Cardiac fibroblast (primary cell): ENCODE data around the gene STEAP1B.

Experiments
- DNase-seq, 2 donors: peaks; one replicate each; pipeline versions ENCODE4 v3.0.0 to v3.0.0-alpha.2; 2010; ENCODE audit warnings: low read depth in 2 of 2
- H3K4me3 ChIP-seq, 2 donors: replicated peaks in 1 of 2; 1 replicate in 1 of 2; 2 replicates in 1 of 2; pipeline ENCODE4 v1.5.1; 2011; ENCODE audit warnings: low read depth in 2 of 2, low read length in 2 of 2, mild to moderate bottlenecking in 2 of 2, moderate library complexity in 1 of 2
- TF ChIP-seq, protein P1 (sequence below): IDR thresholded peaks from one replicate; pipeline ENCODE4 v1.5.1; 2011; ENCODE audit warnings: low read depth, mild to moderate bottlenecking, low read length, inconsistent platforms

Gene STEAP1B

DNA sequence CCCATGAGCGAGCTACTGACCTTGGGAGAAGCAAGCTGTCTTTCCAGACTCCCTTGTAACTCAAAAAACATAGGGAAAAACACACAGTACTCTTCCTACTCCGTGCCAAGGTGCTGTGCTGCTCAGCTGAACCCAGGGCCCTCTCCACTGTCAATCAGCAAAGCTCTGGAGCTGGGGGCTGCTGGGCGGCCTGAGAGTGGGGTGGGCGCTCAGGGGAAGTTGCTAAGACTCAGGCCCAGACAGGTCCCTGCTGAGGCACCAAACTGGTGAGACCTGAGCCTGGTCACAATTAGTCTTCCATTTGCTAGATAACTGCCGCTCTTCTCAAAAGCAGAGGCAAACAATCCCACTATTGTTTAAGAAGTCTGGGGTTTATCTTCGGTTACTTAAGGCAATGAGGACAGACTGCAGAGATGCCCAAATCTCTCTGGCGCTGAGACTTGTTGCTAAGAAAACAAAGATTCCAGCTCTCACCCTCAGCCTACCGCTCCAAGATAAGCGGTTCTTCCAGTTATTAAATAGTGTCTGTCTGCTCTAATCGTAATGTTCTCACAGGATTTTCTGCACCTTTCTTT is 22.0 kb downstream of the STEAP1B start:
- DNase-seq: peak in 1 of 2 donors; percentile 12
- H3K4me3 ChIP-seq: no peak overlapping the region
- TF ChIP-seq, protein P1, sequence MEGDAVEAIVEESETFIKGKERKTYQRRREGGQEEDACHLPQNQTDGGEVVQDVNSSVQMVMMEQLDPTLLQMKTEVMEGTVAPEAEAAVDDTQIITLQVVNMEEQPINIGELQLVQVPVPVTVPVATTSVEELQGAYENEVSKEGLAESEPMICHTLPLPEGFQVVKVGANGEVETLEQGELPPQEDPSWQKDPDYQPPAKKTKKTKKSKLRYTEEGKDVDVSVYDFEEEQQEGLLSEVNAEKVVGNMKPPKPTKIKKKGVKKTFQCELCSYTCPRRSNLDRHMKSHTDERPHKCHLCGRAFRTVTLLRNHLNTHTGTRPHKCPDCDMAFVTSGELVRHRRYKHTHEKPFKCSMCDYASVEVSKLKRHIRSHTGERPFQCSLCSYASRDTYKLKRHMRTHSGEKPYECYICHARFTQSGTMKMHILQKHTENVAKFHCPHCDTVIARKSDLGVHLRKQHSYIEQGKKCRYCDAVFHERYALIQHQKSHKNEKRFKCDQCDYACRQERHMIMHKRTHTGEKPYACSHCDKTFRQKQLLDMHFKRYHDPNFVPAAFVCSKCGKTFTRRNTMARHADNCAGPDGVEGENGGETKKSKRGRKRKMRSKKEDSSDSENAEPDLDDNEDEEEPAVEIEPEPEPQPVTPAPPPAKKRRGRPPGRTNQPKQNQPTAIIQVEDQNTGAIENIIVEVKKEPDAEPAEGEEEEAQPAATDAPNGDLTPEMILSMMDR: no peak

DNA sequence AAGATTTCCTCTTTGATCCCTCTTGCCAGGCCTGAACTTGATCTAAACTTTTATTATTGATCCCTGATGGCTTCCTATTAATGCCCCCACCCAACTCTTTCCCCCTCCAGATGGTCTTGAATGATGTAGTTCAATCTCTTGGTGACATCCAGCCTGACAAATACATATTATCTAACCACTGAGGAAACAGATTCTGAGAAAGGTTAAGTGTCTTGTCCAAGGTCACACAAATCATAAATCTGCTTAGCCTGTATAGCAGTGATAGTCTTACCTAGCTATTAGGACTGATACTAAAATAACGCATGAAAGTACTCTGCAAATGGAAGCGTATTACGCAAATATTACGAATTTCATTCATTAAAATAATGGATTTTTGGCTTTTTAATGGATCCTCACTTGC is 22.7 kb downstream of the STEAP1B start:
- DNase-seq: no peak
- TF ChIP-seq, protein P1: no peak
- H3K4me3 ChIP-seq: no peak overlapping the region

DNA sequence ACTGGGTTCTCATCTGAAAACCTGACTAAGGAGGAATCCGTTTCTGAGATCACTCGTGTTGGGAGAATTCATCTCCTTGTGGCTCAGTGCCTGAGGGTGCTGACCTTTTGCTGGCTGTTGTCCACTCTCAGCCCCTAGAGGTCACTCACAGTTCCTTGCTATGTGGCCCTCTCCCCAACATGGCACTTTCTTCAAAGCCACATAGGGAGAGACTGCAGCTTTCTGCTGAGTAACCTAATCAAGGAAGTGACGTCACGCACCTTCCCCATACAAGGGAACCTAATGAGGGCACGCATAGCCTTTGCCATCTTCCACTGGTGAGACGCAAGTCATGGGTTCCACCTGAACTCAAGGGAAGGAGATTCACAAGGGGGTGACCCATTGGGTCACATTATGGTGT is 23.2 kb downstream of the STEAP1B start:
- no peak for DNase-seq
- TF ChIP-seq, protein P1: no peak
- no peak overlapping the region for H3K4me3 ChIP-seq

DNA sequence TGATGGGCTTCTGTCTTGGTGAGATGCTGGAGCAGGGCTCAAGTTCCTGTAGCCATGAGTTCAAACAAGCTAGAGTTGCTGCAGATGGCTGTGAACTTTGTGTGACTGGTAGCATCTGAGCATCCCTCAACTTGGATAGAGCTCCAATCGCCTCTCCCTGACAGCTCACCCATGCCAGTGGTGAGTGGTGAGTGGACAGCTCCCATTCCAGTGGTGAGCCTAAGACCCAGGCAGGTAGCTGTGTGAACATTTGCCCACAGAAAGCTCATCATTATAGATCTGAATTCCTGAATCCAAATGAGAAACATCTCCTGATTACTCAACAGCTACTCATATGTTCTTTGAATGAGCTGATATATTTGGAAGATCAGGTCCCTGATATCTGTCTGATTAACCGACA is 25.3 kb downstream of the STEAP1B start:
- TF ChIP-seq, protein P1: no peak
- no peak overlapping the region for H3K4me3 ChIP-seq
- no peak for DNase-seq

DNA sequence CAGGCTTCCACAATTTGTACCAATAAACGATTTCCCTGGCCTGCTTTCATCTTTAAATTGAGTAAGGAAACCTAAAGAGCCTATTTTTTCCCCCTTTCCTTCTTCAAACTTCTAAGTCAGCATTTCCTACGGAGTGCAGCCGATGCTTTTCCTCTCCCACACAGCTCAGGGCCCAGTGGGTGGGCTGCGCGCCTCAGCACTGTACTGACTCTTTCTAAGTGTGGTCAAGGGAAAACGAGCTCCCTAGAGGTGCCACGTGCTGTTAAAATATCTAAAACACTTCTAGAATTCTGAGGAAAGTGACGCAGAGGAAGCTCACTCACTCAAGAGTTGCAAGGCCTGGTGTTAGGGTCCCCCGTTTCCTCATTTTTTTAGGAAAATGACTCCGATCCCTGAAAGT is 29.0 kb downstream of the STEAP1B start:
- no peak for DNase-seq
- TF ChIP-seq, protein P1: no peak
- no peak overlapping the region for H3K4me3 ChIP-seq

DNA sequence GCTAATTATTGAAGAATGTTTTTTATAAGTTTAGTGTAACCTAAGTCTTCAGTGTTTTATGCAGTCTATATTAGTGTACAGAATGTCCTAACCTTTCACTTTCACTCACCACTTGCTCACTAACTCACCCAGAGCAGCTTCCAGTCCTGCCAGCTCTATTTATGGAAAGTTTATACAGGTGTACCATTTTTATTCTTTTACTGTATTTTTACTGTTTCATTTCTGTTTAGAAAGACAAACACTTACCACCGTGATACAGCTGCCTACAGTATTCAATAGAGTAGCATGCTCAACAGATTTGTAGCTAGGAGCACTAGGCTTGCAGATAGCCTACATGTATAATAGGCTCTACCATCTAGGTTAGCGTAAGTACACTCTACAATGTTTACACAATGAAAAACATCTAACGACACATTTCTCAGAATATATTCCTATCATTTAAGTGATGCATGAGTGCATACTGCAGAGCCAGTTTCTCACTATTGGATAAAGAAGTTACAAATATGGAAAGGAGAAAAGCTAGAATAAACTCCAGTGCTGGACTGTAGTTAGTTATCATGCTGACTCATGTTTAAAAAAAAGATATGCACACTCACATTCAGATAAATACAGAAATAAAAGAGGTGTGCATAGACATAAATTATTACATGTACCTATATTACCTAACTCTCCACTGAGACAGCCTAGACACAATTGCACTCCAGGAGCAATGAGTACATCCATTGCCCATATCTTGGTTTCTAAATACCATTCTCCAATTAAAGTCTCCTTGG is 30.4 kb downstream of the STEAP1B start:
- TF ChIP-seq, protein P1: no peak
- H3K4me3 ChIP-seq: no peak overlapping the region
- no peak for DNase-seq

DNA sequence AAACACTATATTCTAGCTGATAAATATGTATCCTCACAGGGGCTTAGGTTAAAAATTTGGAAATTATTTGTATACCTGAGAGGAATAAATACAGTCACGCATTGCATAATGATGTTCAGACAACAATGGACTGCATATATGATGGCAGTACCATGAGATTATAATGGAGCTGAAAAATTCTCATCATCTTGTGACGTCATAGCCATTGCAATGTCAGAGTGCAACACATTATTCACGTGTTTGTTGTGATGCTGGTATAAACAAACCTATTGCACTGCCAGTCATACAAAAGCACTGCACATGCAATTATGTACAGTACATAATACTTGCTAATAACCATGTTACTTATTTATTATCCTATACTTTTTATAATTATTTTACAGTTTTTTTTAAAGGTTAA is 31.4 kb downstream of the STEAP1B start:
- TF ChIP-seq, protein P1: no peak
- no peak for DNase-seq
- H3K4me3 ChIP-seq: no peak overlapping the region
